NT2/D1 (cell line): ENCODE data around the gene PAPOLA.

ENCODE experiments used
- SUZ12 ChIP-seq: IDR thresholded peaks from 2 replicates; pipeline ENCODE4 v1.6.1; 2011; ENCODE audit not compliant: insufficient read length, insufficient read depth; ENCODE audit errors: extremely low read depth
- YY1 ChIP-seq: IDR thresholded peaks from 2 replicates; pipeline ENCODE4 v1.6.1; 2011; ENCODE audit not compliant: insufficient read length, insufficient read depth
- ZNF274 ChIP-seq: IDR thresholded peaks from 2 replicates; pipeline ENCODE4 v1.6.1; 2011; ENCODE audit warnings: mild to moderate bottlenecking, low read depth, low read length

DNA sequence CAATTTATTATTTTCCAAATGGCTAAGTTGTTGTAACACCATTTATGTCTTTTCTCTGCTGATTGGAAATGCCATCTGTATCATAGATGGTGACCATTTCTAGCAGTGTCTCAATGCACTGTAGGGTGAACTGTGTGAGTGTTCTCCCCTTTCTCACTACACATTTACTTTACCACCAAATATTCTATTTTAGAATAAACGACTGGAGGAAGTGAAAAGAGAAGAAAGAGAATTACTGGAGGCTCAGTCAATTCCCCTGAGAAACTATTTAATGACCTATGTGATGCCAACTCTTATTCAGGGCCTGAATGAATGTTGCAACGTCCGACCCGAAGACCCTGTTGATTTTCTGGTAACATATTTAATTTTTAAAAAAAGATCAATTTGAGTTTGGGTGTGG lies 15.5 kb upstream of the PAPOLA start:
- TF ChIP-seq YY1 = no peak
- no peak for TF ChIP-seq ZNF274
- no peak for TF ChIP-seq SUZ12
